HEK293T (cell line): Measurements from ENCODE around the gene ANKRD36C.
"Not testable (repeated sequence)": the region's sequence is repeated elsewhere in the genome, so short reads cannot be mapped to it uniquely, and the experiment has no call there.

ENCODE experiments used
- BHLHE40 ChIP-seq: fragments of 450-650 bp; IDR thresholded peaks from 2 replicates; pipeline ENCODE4 v1.6.1; 2016; ENCODE audit warnings: mild to moderate bottlenecking, moderate library complexity, borderline replicate concordance
- ELF4 ChIP-seq: fragments of 450-650 bp; IDR thresholded peaks from 2 replicates; pipeline ENCODE4 v1.6.1; 2017; ENCODE audit warnings: antibody characterized with exemption
- FOXA1 ChIP-seq: fragments of 450-650 bp; IDR thresholded peaks from 2 replicates; pipeline ENCODE4 v1.6.1; 2016; ENCODE audit warnings: mild to moderate bottlenecking
- FOXM1 ChIP-seq: fragments of 450-650 bp; IDR thresholded peaks from 2 replicates; pipeline ENCODE4 v1.6.1; 2017; ENCODE audit warnings: mild to moderate bottlenecking, borderline replicate concordance
- LEF1 ChIP-seq: fragments of 450-650 bp; IDR thresholded peaks from 2 replicates; pipeline ENCODE4 v1.6.1; 2017; ENCODE audit warnings: mild to moderate bottlenecking, borderline replicate concordance
- TARDBP ChIP-seq: fragments of 450-650 bp; IDR thresholded peaks from 2 replicates; pipeline ENCODE4 v1.6.1; 2016
- TF ChIP-seq, protein P1 (sequence below): fragments of 450-650 bp; IDR thresholded peaks from 2 replicates; pipeline ENCODE4 v1.6.1; 2016

DNA sequence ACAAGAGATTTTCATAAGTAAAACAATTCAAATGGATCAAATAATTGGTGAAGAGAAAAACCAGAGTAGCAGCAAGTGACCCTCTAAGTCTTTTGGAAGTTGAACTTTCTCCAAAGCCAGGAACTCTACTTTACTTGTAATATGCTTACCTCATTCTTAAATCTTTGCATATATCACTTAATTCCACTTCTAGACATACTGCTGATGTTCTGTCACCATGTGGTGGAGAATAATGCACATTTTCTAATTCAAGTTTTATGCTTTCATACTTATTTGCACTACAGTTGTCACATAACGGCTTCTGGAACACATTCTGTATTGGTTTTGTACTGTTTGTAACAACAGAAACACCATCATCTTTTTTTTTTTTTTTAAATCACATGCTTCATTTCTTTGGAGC is 123.7 kb downstream of the ANKRD36C start:
- TF ChIP-seq ELF4, TARDBP, BHLHE40, FOXM1, FOXA1, LEF1: not testable (repeated sequence)
- TF ChIP-seq, protein P1, sequence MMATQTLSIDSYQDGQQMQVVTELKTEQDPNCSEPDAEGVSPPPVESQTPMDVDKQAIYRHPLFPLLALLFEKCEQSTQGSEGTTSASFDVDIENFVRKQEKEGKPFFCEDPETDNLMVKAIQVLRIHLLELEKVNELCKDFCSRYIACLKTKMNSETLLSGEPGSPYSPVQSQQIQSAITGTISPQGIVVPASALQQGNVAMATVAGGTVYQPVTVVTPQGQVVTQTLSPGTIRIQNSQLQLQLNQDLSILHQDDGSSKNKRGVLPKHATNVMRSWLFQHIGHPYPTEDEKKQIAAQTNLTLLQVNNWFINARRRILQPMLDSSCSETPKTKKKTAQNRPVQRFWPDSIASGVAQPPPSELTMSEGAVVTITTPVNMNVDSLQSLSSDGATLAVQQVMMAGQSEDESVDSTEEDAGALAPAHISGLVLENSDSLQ: not testable (repeated sequence)
